ENCODE measurements around the gene TCN2.
"Not testable (repeated sequence)": the region's sequence is repeated elsewhere in the genome, so short reads cannot be mapped to it uniquely, and the experiment has no call there.

The TCN2 gene

GRCh38 chr22:30591588-30592359 is 15.2 kb upstream of the TCN2 start, which contains the start of gene PES1:
PES1 (minus strand) TSS chr22:30591910; CDS start chr22:30591833, 77 bp downstream.
- H3K27me3 Mint-ChIP-seq (ENCODE audit: low read depth), result no peaks in the 10 kb centered on the region
- H3K4me1 Mint-ChIP-seq (ENCODE audit: low read depth), result no peaks in the 10 kb centered on the region
- peak; percentile 92 for DNase-seq (ENCODE audit: low spot score)
- H3K27ac Mint-ChIP-seq, result no peak within 1 kb of the TSS
- H3K9me3 Mint-ChIP-seq, result no peaks in the 10 kb centered on the region
- H3K4me3 Mint-ChIP-seq, result no peak within 1 kb of the TSS
- H3K36me3 Mint-ChIP-seq (ENCODE audit: low read depth), result peaks cover 17% of the 10 kb centered on the region

DNA sequence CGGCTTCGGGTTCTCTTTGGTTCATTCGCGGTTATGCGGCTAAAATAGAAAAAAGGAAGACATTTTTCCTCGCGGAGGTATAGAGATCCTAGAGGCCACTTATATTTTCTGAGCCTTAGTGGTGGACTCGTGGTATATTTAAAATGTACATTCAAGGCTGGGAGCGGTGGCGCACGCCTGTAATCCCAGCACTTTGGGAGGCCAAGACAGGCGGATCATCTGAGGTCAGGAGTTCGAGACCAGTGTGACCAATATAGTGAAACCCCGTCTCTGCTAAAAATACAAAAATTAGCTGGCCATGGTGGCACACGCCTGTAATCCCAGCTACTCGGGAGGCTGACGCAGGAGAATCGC is 14.6 kb upstream of the TCN2 start:
- H3K4me1 Mint-ChIP-seq (ENCODE audit: low read depth); H3K27me3 Mint-ChIP-seq (ENCODE audit: low read depth); H3K9me3 Mint-ChIP-seq; H3K27ac Mint-ChIP-seq; H3K4me3 Mint-ChIP-seq; DNase-seq (ENCODE audit: low spot score): not testable (repeated sequence)
- H3K36me3 Mint-ChIP-seq (ENCODE audit: low read depth), result peaks cover 11% of the 10 kb centered on the region

GRCh38 chr22:30596199-30596598 is 10.8 kb upstream of the TCN2 start:
- no peak overlapping the region for H3K27ac Mint-ChIP-seq

DNA sequence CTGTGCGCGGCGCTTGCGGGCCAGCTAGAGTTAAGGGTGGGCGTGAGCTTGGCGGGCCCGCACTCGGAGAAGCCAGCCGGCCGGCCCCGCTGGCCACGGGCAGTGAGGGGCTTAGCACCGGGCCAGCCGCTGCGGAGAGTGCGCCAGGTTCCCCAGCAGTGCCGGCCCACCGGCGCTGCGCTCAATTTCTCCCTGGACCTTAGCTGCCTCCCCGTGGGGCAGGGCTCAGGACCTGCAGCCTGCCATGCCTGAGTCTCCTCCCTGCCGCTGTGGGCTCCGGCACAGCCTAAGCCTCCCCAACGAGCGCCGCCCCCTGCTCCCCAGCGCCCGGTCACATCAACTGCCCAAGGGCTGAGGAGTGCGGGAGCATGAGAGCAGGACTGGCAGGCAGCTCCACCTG is 10.1 kb upstream of the TCN2 start:
- Mint-ChIP-seq H3K27me3 (ENCODE audit: low read depth) (peaks cover under 1% of the 10 kb centered on the region), H3K27ac (no peak overlapping the region), H3K4me3 (no peak overlapping the region), H3K36me3 (ENCODE audit: low read depth) (no peaks in the 10 kb centered on the region), H3K9me3 (no peaks in the 10 kb centered on the region), H3K4me1 (ENCODE audit: low read depth) (peaks cover under 1% of the 10 kb centered on the region)
- DNase-seq (ENCODE audit: low spot score), result no peak

More at GRCh38 chr22:30596199-30596598, 10.8 kb upstream of the TCN2 start:
- no peak overlapping the region for H3K4me3 Mint-ChIP-seq
- no peaks in the 10 kb centered on the region for H3K27me3 Mint-ChIP-seq (ENCODE audit: low read depth)
- no peak for DNase-seq (ENCODE audit: low spot score)
- H3K9me3 Mint-ChIP-seq, result no peaks in the 10 kb centered on the region
- no peaks in the 10 kb centered on the region for H3K4me1 Mint-ChIP-seq (ENCODE audit: low read depth)
- no peaks in the 10 kb centered on the region for H3K36me3 Mint-ChIP-seq (ENCODE audit: low read depth)

DNA sequence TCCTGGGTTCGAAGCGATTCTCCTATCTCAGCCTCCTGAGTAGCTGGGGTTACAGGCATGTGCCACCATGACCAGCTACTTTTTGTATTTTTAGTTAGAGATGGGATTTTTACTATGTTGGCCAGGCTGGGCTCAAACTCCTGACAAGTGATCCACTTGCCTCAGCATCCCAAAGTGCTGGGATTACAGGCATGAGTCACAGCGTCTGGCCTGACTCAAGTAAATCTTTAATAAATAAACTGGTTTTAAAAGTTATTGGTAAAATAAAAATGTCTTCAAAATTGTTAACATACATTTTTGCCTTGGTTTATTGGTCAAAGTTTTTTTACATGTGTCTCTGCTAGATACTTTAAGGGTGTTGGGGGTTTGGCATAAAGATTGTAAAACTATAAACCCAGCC is 8.0 kb upstream of the TCN2 start:
- Mint-ChIP-seq H3K36me3 (ENCODE audit: low read depth) (no peaks in the 10 kb centered on the region), H3K4me3 (no peak overlapping the region), H3K4me1 (ENCODE audit: low read depth) (peaks cover 3% of the 10 kb centered on the region), H3K27me3 (ENCODE audit: low read depth) (peaks cover 2% of the 10 kb centered on the region), H3K9me3 (no peaks in the 10 kb centered on the region), H3K27ac (no peak overlapping the region)
- no peak for DNase-seq (ENCODE audit: low spot score)

DNA sequence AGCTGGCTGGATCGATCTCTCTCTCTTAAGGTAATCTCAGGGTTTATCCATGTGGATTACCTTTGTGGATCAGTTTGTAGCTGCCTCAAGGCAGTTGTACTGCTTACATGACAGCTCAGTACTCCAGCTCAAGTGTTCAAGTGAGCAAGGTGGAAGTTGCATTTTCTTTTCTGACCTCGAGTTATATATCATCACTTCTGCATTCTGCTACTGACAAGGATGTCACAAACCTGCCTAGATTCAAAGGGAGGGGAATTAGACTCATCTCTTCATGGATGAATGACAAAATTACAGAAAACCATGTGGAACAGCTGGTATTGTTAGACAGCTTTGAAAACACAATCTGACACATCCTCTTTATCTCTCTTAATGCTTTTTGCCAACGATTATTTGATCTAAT is 6.1 kb upstream of the TCN2 start:
- no peak for DNase-seq (ENCODE audit: low spot score)
- no peaks in the 10 kb centered on the region for H3K9me3 Mint-ChIP-seq
- no peak overlapping the region for H3K4me3 Mint-ChIP-seq
- H3K27me3 Mint-ChIP-seq (ENCODE audit: low read depth), result peaks cover 5% of the 10 kb centered on the region
- H3K36me3 Mint-ChIP-seq (ENCODE audit: low read depth), result no peaks in the 10 kb centered on the region
- H3K4me1 Mint-ChIP-seq (ENCODE audit: low read depth), result peaks cover 8% of the 10 kb centered on the region
- no peak overlapping the region for H3K27ac Mint-ChIP-seq

- Mint-ChIP-seq H3K4me3 (no peak overlapping the region), H3K9me3 (no peaks in the 10 kb centered on the region), H3K27me3 (ENCODE audit: low read depth) (peaks cover 5% of the 10 kb centered on the region), H3K27ac (no peak overlapping the region), H3K4me1 (ENCODE audit: low read depth) (peaks cover 11% of the 10 kb centered on the region), H3K36me3 (ENCODE audit: low read depth) (no peaks in the 10 kb centered on the region)
- no peak for DNase-seq (ENCODE audit: low spot score)
These were observed 5.5 kb upstream of the TCN2 start for GRCh38 chr22:30601464-30601863.

DNA sequence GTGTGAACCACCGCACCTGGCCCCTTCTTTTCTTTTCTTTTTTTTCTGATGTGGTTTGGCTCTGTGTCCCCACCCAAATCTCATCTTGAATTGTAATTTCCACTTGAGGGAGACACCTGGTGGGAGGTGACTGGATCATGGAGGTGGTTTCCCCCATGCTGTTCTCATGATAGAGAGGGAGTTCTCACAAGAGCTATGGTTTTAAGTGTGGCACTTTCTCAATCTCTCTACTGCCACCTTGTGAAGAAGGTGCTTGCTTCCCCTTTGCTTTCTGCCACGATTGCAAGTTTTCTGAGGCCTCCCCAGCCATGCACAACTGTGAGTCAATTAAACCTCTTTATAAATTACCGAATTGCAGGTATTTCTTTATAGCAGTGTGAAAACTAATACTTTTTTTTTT is 4.9 kb upstream of the TCN2 start:
- Mint-ChIP-seq H3K36me3 (ENCODE audit: low read depth) (no peaks in the 10 kb centered on the region), H3K27me3 (ENCODE audit: low read depth) (peaks cover 5% of the 10 kb centered on the region), H3K4me3 (no peak overlapping the region), H3K4me1 (ENCODE audit: low read depth) (peaks cover 13% of the 10 kb centered on the region), H3K27ac (no peak overlapping the region), H3K9me3 (no peaks in the 10 kb centered on the region)
- no peak for DNase-seq (ENCODE audit: low spot score)

GRCh38 chr22:30603801-30604200 is 3.2 kb upstream of the TCN2 start:
- no peaks in the 10 kb centered on the region for H3K36me3 Mint-ChIP-seq (ENCODE audit: low read depth)
- H3K4me1 Mint-ChIP-seq (ENCODE audit: low read depth), result peaks cover 24% of the 10 kb centered on the region
- no peak for DNase-seq (ENCODE audit: low spot score)
- no peaks in the 10 kb centered on the region for H3K9me3 Mint-ChIP-seq
- H3K27ac Mint-ChIP-seq, result no peak overlapping the region
- no peak overlapping the region for H3K4me3 Mint-ChIP-seq
- peaks cover 5% of the 10 kb centered on the region for H3K27me3 Mint-ChIP-seq (ENCODE audit: low read depth)

DNA sequence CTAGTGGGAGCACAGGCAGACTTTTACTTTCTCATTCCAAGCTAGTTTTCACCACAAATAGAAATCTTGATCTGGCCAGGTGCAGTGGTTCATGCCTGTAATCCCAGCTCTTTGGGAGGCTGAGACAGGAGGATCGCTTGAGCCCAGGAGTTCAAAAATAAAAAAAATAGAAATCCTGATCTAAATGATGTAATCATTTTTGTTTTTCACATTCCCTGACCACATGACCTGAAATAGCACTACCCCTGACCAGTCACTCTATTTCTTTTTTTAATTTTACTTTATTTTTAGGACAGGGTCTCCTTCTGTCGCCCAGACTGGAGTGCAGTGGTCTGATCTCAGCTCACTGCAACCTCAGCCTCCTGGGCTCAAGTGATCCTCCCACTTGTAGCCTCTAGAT is 2.3 kb upstream of the TCN2 start:
- no peaks in the 10 kb centered on the region for H3K36me3 Mint-ChIP-seq (ENCODE audit: low read depth)
- no peaks in the 10 kb centered on the region for H3K9me3 Mint-ChIP-seq
- no peak overlapping the region for H3K4me3 Mint-ChIP-seq
- peaks cover 5% of the 10 kb centered on the region for H3K27me3 Mint-ChIP-seq (ENCODE audit: low read depth)
- no peak overlapping the region for H3K27ac Mint-ChIP-seq
- no peak for DNase-seq (ENCODE audit: low spot score)
- H3K4me1 Mint-ChIP-seq (ENCODE audit: low read depth), result peaks cover 33% of the 10 kb centered on the region

DNA sequence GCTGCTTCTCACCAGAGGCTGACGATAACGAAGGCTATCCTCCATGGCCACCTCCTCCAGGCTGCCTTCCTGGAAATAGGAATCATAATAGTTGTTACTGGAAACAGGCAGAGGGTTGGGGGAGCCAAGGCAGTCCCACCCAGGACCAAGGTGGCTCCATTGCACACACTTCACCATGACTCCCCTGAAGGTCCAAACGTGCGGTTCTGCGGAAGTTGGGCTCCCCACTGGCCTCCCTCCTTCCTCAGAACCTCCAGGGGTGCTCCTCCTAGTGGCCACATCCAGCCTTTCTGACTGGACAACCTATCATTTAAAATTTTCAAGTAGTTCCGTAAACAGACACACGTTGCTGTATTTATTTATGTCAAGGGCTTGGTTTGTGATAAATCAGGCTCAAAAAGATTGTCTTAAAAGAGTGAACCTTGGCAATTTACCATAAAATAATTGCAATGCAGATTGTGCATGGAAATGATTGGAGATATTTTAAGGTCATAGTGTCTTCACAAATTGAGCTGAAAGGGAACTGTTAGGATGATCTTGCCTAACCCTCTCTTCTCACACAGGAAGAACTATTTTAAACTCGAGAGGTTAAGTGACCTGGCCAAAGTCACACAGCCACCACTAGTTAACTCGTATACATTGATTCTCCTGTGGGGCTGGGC is 1.4 kb upstream of the TCN2 start:
- H3K36me3 Mint-ChIP-seq (ENCODE audit: low read depth), result no peaks in the 10 kb centered on the region
- peak overlapping the region; percentile 31 for H3K27ac Mint-ChIP-seq
- H3K9me3 Mint-ChIP-seq, result no peaks in the 10 kb centered on the region
- H3K4me1 Mint-ChIP-seq (ENCODE audit: low read depth), result peaks cover 39% of the 10 kb centered on the region
- H3K27me3 Mint-ChIP-seq (ENCODE audit: low read depth), result peaks cover 5% of the 10 kb centered on the region
- DNase-seq (ENCODE audit: low spot score), result peak; percentile 22
- peak overlapping the region; percentile 59 for H3K4me3 Mint-ChIP-seq

DNA sequence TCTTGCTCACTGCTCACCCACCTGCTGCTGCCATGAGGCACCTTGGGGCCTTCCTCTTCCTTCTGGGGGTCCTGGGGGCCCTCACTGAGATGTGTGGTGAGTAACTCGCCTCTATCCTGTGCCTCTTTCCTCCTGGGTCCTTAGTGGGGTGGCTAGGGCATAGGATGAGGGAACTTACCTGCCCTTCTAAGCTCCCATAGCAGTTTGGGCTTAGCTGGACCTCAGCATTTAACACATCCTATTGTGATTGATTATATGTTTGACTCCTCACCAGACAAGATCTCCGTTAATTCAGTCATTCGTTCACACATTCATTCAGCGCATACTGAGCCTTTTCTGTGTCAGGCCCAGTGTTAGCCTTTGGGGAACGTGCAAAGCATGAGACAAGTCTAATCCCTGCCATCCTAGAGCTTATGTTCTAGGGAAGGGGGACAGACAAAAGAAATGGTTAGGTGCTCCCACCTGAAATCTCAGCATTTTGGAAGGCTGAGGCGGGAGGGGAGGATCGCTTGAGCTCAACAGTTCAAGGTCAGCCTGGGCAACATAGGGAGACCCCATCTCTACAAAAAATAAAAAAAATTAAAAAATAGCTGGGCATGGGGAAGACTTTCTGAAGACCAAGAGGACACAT is 441 bp downstream of the TCN2 start:
- DNase-seq (ENCODE audit: low spot score), result no peak
- Mint-ChIP-seq H3K36me3 (ENCODE audit: low read depth) (no peaks in the 10 kb centered on the region), H3K9me3 (no peaks in the 10 kb centered on the region), H3K4me3 (peak overlapping the region; percentile 85), H3K27ac (peak overlapping the region; percentile 77), H3K27me3 (ENCODE audit: low read depth) (peaks cover 4% of the 10 kb centered on the region), H3K4me1 (ENCODE audit: low read depth) (peaks cover 36% of the 10 kb centered on the region)

DNA sequence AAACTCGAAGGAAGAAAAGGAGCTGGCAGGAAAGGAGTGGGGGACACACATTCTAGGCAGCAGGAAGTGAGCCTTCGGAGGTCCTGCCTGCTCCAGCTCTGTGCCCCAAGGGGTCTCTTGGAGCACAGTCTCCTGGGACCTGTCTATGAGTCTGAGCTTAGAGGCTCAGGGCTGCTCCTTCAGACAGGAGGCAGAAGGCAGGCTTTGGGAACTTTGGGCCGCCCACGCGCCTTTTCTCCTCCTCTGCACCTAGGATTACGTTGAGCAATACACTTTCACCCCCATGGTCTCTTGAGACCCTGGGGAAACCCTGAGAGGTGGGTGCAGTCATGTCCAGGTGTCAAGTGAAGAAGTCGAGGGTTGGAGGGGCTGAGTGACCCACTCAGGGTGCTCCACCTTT is 965 bp downstream of the TCN2 start:
- Mint-ChIP-seq H3K27me3 (ENCODE audit: low read depth) (peaks cover 4% of the 10 kb centered on the region), H3K4me1 (ENCODE audit: low read depth) (peaks cover 36% of the 10 kb centered on the region), H3K27ac (no peak overlapping the region), H3K36me3 (ENCODE audit: low read depth) (no peaks in the 10 kb centered on the region), H3K4me3 (no peak overlapping the region), H3K9me3 (no peaks in the 10 kb centered on the region)
- no peak for DNase-seq (ENCODE audit: low spot score)

Data from T-helper 2 cell treated with Interferon-gamma antibody and Interleukin-4, amounts not matched to agents 5 μg/mL and 100 μg/mL, for 36 hours (primary cell).